ENCODE data around the gene FRYL.
A peak's percentile ranks its signal among the peaks of the same experiment; 100 is the strongest.

Gene FRYL

GRCh38 chr4:48590884-48591283, 189.2 kb downstream of the FRYL start:
- no CpG with 5 or more reads among the region's 2 CpGs for WGBS (ENCODE audit: insufficient coverage, insufficient read length)
- Histone ChIP-seq H3K27me3 (ENCODE audit: control insufficient read depth, insufficient read depth, low read length) (no peaks in the 10 kb centered on the region), H3K27ac (ENCODE audit: low read length) (no peak overlapping the region), H3K4me3 (ENCODE audit: low read length) (no peak overlapping the region), H3K36me3 (ENCODE audit: control insufficient read depth, insufficient read depth, low read length) (0 out of 2 replicates have a peak, but pooled peaks cover 2% of the 10 kb centered on the region), H3K4me1 (ENCODE audit: control insufficient read depth, insufficient read depth, low read length) (no peaks in the 10 kb centered on the region), H3K9me3 (ENCODE audit: control insufficient read depth, insufficient read depth, low read length) (no peaks in the 10 kb centered on the region)
- no peak for DNase-seq (ENCODE audit: low read depth, low spot score)

GRCh38 chr4:48589098-48589445, 191.0 kb downstream of the FRYL start:
- no CpG with 5 or more reads among the region's 1 CpG for WGBS (ENCODE audit: insufficient coverage, insufficient read length)
- Histone ChIP-seq H3K4me1 (ENCODE audit: control insufficient read depth, insufficient read depth, low read length) (no peaks in the 10 kb centered on the region), H3K27me3 (ENCODE audit: control insufficient read depth, insufficient read depth, low read length) (no peaks in the 10 kb centered on the region), H3K9me3 (ENCODE audit: control insufficient read depth, insufficient read depth, low read length) (no peaks in the 10 kb centered on the region), H3K27ac (ENCODE audit: low read length) (no peak overlapping the region), H3K4me3 (ENCODE audit: low read length) (no peak overlapping the region), H3K36me3 (ENCODE audit: control insufficient read depth, insufficient read depth, low read length) (0 out of 2 replicates have a peak, but pooled peaks cover 2% of the 10 kb centered on the region)
- no peak for DNase-seq (ENCODE audit: low read depth, low spot score)

GRCh38 chr4:48588230-48589097, 191.6 kb downstream of the FRYL start:
- no peak for DNase-seq (ENCODE audit: low read depth, low spot score)
- Histone ChIP-seq H3K27ac (ENCODE audit: low read length) (no peak overlapping the region), H3K4me3 (ENCODE audit: low read length) (no peak overlapping the region), H3K9me3 (ENCODE audit: control insufficient read depth, insufficient read depth, low read length) (no peaks in the 10 kb centered on the region), H3K27me3 (ENCODE audit: control insufficient read depth, insufficient read depth, low read length) (no peaks in the 10 kb centered on the region), H3K4me1 (ENCODE audit: control insufficient read depth, insufficient read depth, low read length) (no peaks in the 10 kb centered on the region), H3K36me3 (ENCODE audit: control insufficient read depth, insufficient read depth, low read length) (0 out of 2 replicates have a peak, but pooled peaks cover 2% of the 10 kb centered on the region)
- WGBS (ENCODE audit: insufficient coverage, insufficient read length) = no CpG with 5 or more reads among the region's 3 CpGs

- Histone ChIP-seq H3K27ac (ENCODE audit: low read length) (no peak overlapping the region), H3K27me3 (ENCODE audit: control insufficient read depth, insufficient read depth, low read length) (no peaks in the 10 kb centered on the region), H3K36me3 (ENCODE audit: control insufficient read depth, insufficient read depth, low read length) (0 out of 2 replicates have a peak, but pooled peaks cover 2% of the 10 kb centered on the region), H3K4me3 (ENCODE audit: low read length) (no peak overlapping the region), H3K4me1 (ENCODE audit: control insufficient read depth, insufficient read depth, low read length) (no peaks in the 10 kb centered on the region), H3K9me3 (ENCODE audit: control insufficient read depth, insufficient read depth, low read length) (no peaks in the 10 kb centered on the region)
- WGBS (ENCODE audit: insufficient coverage, insufficient read length) = no CpG with 5 or more reads among the region's 2 CpGs
- no peak for DNase-seq (ENCODE audit: low read depth, low spot score)
Measured at GRCh38 chr4:48585401-48585800, 194.7 kb downstream of the FRYL start.

GRCh38 chr4:48578132-48578968, 201.7 kb downstream of the FRYL start:
- Histone ChIP-seq H3K9me3 (ENCODE audit: control insufficient read depth, insufficient read depth, low read length) (no peaks in the 10 kb centered on the region), H3K4me3 (ENCODE audit: low read length) (no peak overlapping the region), H3K36me3 (ENCODE audit: control insufficient read depth, insufficient read depth, low read length) (no peaks in the 10 kb centered on the region), H3K27me3 (ENCODE audit: control insufficient read depth, insufficient read depth, low read length) (no peaks in the 10 kb centered on the region), H3K4me1 (ENCODE audit: control insufficient read depth, insufficient read depth, low read length) (no peaks in the 10 kb centered on the region), H3K27ac (ENCODE audit: low read length) (no peak overlapping the region)
- WGBS (ENCODE audit: insufficient coverage, insufficient read length) = no CpG with 5 or more reads among the region's 3 CpGs
- DNase-seq (ENCODE audit: low read depth, low spot score) = peak; percentile 41

- Histone ChIP-seq H3K4me1 (ENCODE audit: control insufficient read depth, insufficient read depth, low read length) (no peaks in the 10 kb centered on the region), H3K36me3 (ENCODE audit: control insufficient read depth, insufficient read depth, low read length) (no peaks in the 10 kb centered on the region), H3K27me3 (ENCODE audit: control insufficient read depth, insufficient read depth, low read length) (no peaks in the 10 kb centered on the region), H3K27ac (ENCODE audit: low read length) (no peak overlapping the region), H3K9me3 (ENCODE audit: control insufficient read depth, insufficient read depth, low read length) (no peaks in the 10 kb centered on the region), H3K4me3 (ENCODE audit: low read length) (no peak overlapping the region)
- no peak for DNase-seq (ENCODE audit: low read depth, low spot score)
- no CpG with 5 or more reads among the region's 6 CpGs for WGBS (ENCODE audit: insufficient coverage, insufficient read length)
Measured at GRCh38 chr4:48575964-48576363, 204.1 kb downstream of the FRYL start.

- no CpG with 5 or more reads among the region's 1 CpG for WGBS (ENCODE audit: insufficient coverage, insufficient read length)
- Histone ChIP-seq H3K27me3 (ENCODE audit: control insufficient read depth, insufficient read depth, low read length) (no peaks in the 10 kb centered on the region), H3K4me1 (ENCODE audit: control insufficient read depth, insufficient read depth, low read length) (no peaks in the 10 kb centered on the region), H3K9me3 (ENCODE audit: control insufficient read depth, insufficient read depth, low read length) (no peaks in the 10 kb centered on the region), H3K36me3 (ENCODE audit: control insufficient read depth, insufficient read depth, low read length) (no peaks in the 10 kb centered on the region), H3K27ac (ENCODE audit: low read length) (no peak overlapping the region), H3K4me3 (ENCODE audit: low read length) (no peak overlapping the region)
- DNase-seq (ENCODE audit: low read depth, low spot score) = no peak
Measured at GRCh38 chr4:48571471-48571870, 208.6 kb downstream of the FRYL start.

- Histone ChIP-seq H3K4me3 (ENCODE audit: low read length) (no peak overlapping the region), H3K27me3 (ENCODE audit: control insufficient read depth, insufficient read depth, low read length) (no peaks in the 10 kb centered on the region), H3K4me1 (ENCODE audit: control insufficient read depth, insufficient read depth, low read length) (no peaks in the 10 kb centered on the region), H3K9me3 (ENCODE audit: control insufficient read depth, insufficient read depth, low read length) (no peaks in the 10 kb centered on the region), H3K27ac (ENCODE audit: low read length) (no peak overlapping the region), H3K36me3 (ENCODE audit: control insufficient read depth, insufficient read depth, low read length) (no peaks in the 10 kb centered on the region)
- WGBS (ENCODE audit: insufficient coverage, insufficient read length) = no CpG with 5 or more reads among the region's 9 CpGs
- no peak for DNase-seq (ENCODE audit: low read depth, low spot score)
Measured at GRCh38 chr4:48570646-48571220, 209.3 kb downstream of the FRYL start.

- no CpG with 5 or more reads among the region's 3 CpGs for WGBS (ENCODE audit: insufficient coverage, insufficient read length)
- Histone ChIP-seq H3K27ac (ENCODE audit: low read length) (no peak overlapping the region), H3K36me3 (ENCODE audit: control insufficient read depth, insufficient read depth, low read length) (no peaks in the 10 kb centered on the region; the same call in 1 of the 2 replicates), H3K9me3 (ENCODE audit: control insufficient read depth, insufficient read depth, low read length) (no peaks in the 10 kb centered on the region), H3K4me1 (ENCODE audit: control insufficient read depth, insufficient read depth, low read length) (no peaks in the 10 kb centered on the region), H3K4me3 (ENCODE audit: low read length) (no peak overlapping the region), H3K27me3 (ENCODE audit: control insufficient read depth, insufficient read depth, low read length) (no peaks in the 10 kb centered on the region)
- DNase-seq (ENCODE audit: low read depth, low spot score) = no peak
Measured at GRCh38 chr4:48566034-48566384, 214.1 kb downstream of the FRYL start.

GRCh38 chr4:48565362-48566033, 214.6 kb downstream of the FRYL start:
- no peak for DNase-seq (ENCODE audit: low read depth, low spot score)
- H3K27me3 ChIP-seq (ENCODE audit: control insufficient read depth, insufficient read depth, low read length) = no peaks in the 10 kb centered on the region
- H3K36me3 ChIP-seq (ENCODE audit: control insufficient read depth, insufficient read depth, low read length) = no peaks in the 10 kb centered on the region; the same call in 1 of the 2 replicates
- no peaks in the 10 kb centered on the region for H3K4me1 ChIP-seq (ENCODE audit: control insufficient read depth, insufficient read depth, low read length)
- H3K27ac ChIP-seq (ENCODE audit: low read length) = no peak overlapping the region
- H3K4me3 ChIP-seq (ENCODE audit: low read length) = no peak overlapping the region
- no CpG with 5 or more reads among the region's 5 CpGs for WGBS (ENCODE audit: insufficient coverage, insufficient read length)
- no peaks in the 10 kb centered on the region for H3K9me3 ChIP-seq (ENCODE audit: control insufficient read depth, insufficient read depth, low read length)

All from iPS DF 6.9 (cell line).